Fibroblast of lung (primary cell): Measurements from ENCODE around the gene SLC25A28. TPM values are rescaled to one million over a fixed set of nuclear protein-coding genes. Genes with fewer than 3 reads are reported as not detected.

Experiments
- DNase-seq, 2 donors: peaks; one replicate each; pipeline versions ENCODE4 v3.0.0 to v3.0.0-alpha.2; 2010; ENCODE audit warnings: low read depth in 2 of 2
- H2AFZ ChIP-seq: 2 replicates; pipeline ENCODE4 v1.5.1; 2012; ENCODE audit warnings: low read length, control low read depth, inconsistent platforms
- H3K27ac ChIP-seq: 2 replicates; pipeline ENCODE4 v1.5.1; 2011; ENCODE audit warnings: low read length, control low read depth; ENCODE audit not compliant: insufficient read depth
- H3K27me3 ChIP-seq: 2 replicates; pipeline ENCODE4 v1.5.1; 2011; ENCODE audit warnings: mild to moderate bottlenecking, low read length; ENCODE audit not compliant: control insufficient read depth, insufficient read depth
- H3K36me3 ChIP-seq: 2 replicates; pipeline ENCODE4 v1.5.1; 2011; ENCODE audit warnings: low read length; ENCODE audit not compliant: control insufficient read depth, insufficient read depth
- H3K4me1 ChIP-seq: 2 replicates; pipeline ENCODE4 v1.5.1; 2011; ENCODE audit warnings: low read length; ENCODE audit not compliant: control insufficient read depth, insufficient read depth; ENCODE audit errors: extremely low read depth
- H3K4me2 ChIP-seq: 2 replicates; pipeline ENCODE4 v1.5.1; 2011; ENCODE audit warnings: low read length, control low read depth; ENCODE audit not compliant: insufficient read depth; ENCODE audit errors: extremely low read depth
- H3K4me3 ChIP-seq, 4 experiments: fragments of 200-600 bp in 1 of 4; sonication (generic) in 1 of 4; replicated peaks in 1 of 4; 2 replicates each; pipeline ENCODE4 v1.5.1; 2011 to 2016; ENCODE audit warnings: low read length in 4 of 4, low read depth in 3 of 4, mild to moderate bottlenecking in 3 of 4, control low read depth in 2 of 4, inconsistent platforms in 1 of 4, mixed read lengths in 1 of 4; ENCODE audit not compliant: insufficient read depth in 1 of 4; ENCODE audit errors: control extremely low read depth in 1 of 4
- H3K79me2 ChIP-seq: 2 replicates; pipeline ENCODE4 v1.5.1; 2012; ENCODE audit warnings: mild to moderate bottlenecking, low read length, inconsistent platforms; ENCODE audit not compliant: control insufficient read depth, insufficient read depth
- H3K9ac ChIP-seq: 2 replicates; pipeline ENCODE4 v1.5.1; 2011; ENCODE audit warnings: mild to moderate bottlenecking, low read length, control low read depth; ENCODE audit not compliant: insufficient read depth
- H3K9me3 ChIP-seq: 2 replicates; pipeline ENCODE4 v1.5.1; 2012; ENCODE audit warnings: low read depth, low read length; ENCODE audit not compliant: control insufficient read depth, insufficient read depth
- H4K20me1 ChIP-seq: 2 replicates; pipeline ENCODE4 v1.5.1; 2011; ENCODE audit warnings: low read length; ENCODE audit not compliant: control insufficient read depth, insufficient read depth; ENCODE audit errors: extremely low read depth
- CTCF ChIP-seq, 2 donors: IDR thresholded peaks in 1 of 2; conservative IDR thresholded peaks in 1 of 2; 1 replicate in 1 of 2; 2 replicates in 1 of 2; pipeline ENCODE4 v1.5.1; 2011 to 2012; ENCODE audit warnings: low read length in 2 of 2, control low read depth in 1 of 2, inconsistent platforms in 1 of 2, low read depth in 1 of 2, mild to moderate bottlenecking in 1 of 2
- EZH2 ChIP-seq: IDR thresholded peaks from 2 replicates; pipeline ENCODE4 v1.5.1; 2012; ENCODE audit warnings: low read length, control low read depth, mild to moderate bottlenecking; ENCODE audit errors: missing control alignments
- polyA plus RNA-seq, 2 donors: library from polyadenylated mRNA; depleted of rRNA in 1 of 2; stranded (reverse) in 1 of 2; unstranded in 1 of 2; fragments of >200 nt; gene quantifications; 2 replicates each; pipeline ENCODE4 v1.2.1, GENCODE V29; 2011 to 2012; ENCODE audit warnings: missing spikeins in 1 of 2
- total RNA-seq: library from RNA; depleted of rRNA; stranded (reverse); fragments of >200 nt; gene quantifications from 2 replicates; pipeline ENCODE4 v1.2.1, GENCODE V29; 2014

The SLC25A28 gene
- total and polyA plus RNA-seq, 2 donors (not counting 1 experiment from before 2014, with no cell fraction given) = 19.8 to 30.7 TPM

- no peak for TF ChIP-seq EZH2
- TF ChIP-seq CTCF (conservative IDR thresholded peaks at IDR 0.05 in 1 of 2, IDR thresholded peaks at IDR 0.05 in 1 of 2; ENCODE audit: low read depth in 1 of 2, low read length in 2 of 2) = no peak
- Histone ChIP-seq H3K36me3 (no peaks in the 10 kb centered on the region), H3K4me3 (no peak overlapping the region), H3K27ac (no peak overlapping the region), H2AFZ (no peak overlapping the region), H3K79me2 (peaks cover 11% of the 10 kb centered on the region), H3K4me1 (peaks cover 2% of the 10 kb centered on the region), H3K9me3 (no peaks in the 10 kb centered on the region), H4K20me1 (no peaks in the 10 kb centered on the region), H3K27me3 (no peaks in the 10 kb centered on the region), H3K4me2 (no peak overlapping the region), H3K9ac (no peak overlapping the region)
- no peak for DNase-seq
These were observed 3.7 kb upstream of the SLC25A28 start for GRCh38 chr10:99623919-99624318.

- TF ChIP-seq EZH2 (no peak), CTCF (conservative IDR thresholded peaks at IDR 0.05 in 1 of 2, IDR thresholded peaks at IDR 0.05 in 1 of 2; ENCODE audit: low read depth in 1 of 2, low read length in 2 of 2) (no peak)
- Histone ChIP-seq H3K4me1 (peaks cover 2% of the 10 kb centered on the region), H2AFZ (peak overlapping the region; percentile 84), H3K36me3 (no peaks in the 10 kb centered on the region), H3K4me3 (peak overlapping the region; percentile 26 to 71 (median 62)), H3K9ac (peak overlapping the region; percentile 81), H3K79me2 (peaks cover 25% of the 10 kb centered on the region), H3K4me2 (peak overlapping the region; percentile 89), H3K9me3 (no peaks in the 10 kb centered on the region), H4K20me1 (no peaks in the 10 kb centered on the region), H3K27ac (peak overlapping the region; percentile 89), H3K27me3 (no peaks in the 10 kb centered on the region)
- no peak for DNase-seq
These were observed 1.4 kb upstream of the SLC25A28 start for GRCh38 chr10:99621454-99622251.

- no peaks in the 10 kb centered on the region for H3K9me3 ChIP-seq
- H3K36me3 ChIP-seq = no peaks in the 10 kb centered on the region
- no peaks in the 10 kb centered on the region for H3K27me3 ChIP-seq
- H4K20me1 ChIP-seq = no peaks in the 10 kb centered on the region
- H3K4me1 ChIP-seq = peaks cover 2% of the 10 kb centered on the region
- TF ChIP-seq CTCF (conservative IDR thresholded peaks at IDR 0.05 in 1 of 2, IDR thresholded peaks at IDR 0.05 in 1 of 2; ENCODE audit: low read depth in 1 of 2, low read length in 2 of 2) (no peak), EZH2 (no peak)
- no peak overlapping the region for H2AFZ ChIP-seq
- peak overlapping the region; percentile 89 for H3K4me2 ChIP-seq
- H3K9ac ChIP-seq = peak overlapping the region; percentile 81
- peak overlapping the region; percentile 26 to 71 (median 62) for H3K4me3 ChIP-seq
- H3K79me2 ChIP-seq = peaks cover 32% of the 10 kb centered on the region
- peak; percentile 93 to 96 for DNase-seq
- H3K27ac ChIP-seq = peak overlapping the region; percentile 89
These were observed 643 bp upstream of the SLC25A28 start for GRCh38 chr10:99620711-99621453.
